LoVo (cell line): Measurements from ENCODE around the gene TMEM273.

Experiments used
- DNase-seq: peaks from one replicate; pipeline ENCODE4 v3.0.0-alpha.2; 2016; ENCODE audit warnings: low spot score

Gene TMEM273

DNA sequence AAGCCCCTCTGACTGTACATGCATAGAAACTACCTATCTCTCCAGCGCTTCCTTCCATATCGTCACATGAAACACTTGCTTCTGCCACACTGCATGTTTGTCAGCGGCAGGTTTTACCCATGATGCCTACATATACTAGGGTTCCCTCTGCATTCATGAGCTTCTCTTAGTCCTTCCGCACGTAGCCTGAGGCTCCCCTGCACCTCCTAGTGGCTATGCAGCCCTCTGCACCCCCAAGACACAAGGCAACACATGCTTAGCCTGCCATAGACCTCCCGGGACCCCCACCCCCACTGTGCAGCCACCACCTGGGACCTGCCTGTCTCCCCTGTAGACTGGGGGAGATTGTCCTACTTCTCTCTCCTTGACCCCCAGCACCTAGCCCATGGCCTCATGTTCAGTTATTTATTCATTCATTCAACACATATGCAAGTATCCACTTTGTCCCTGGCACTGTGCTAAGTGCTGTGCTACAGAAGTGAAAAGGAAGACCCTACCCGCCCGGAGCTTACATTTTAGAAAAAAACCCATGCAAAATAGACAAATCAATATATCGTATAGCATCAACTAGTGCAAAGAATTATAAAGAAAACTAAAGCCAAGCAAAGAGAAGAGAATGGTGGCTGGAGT is 23.5 kb downstream of the TMEM273 start:
- DNase-seq, result no peak

DNA sequence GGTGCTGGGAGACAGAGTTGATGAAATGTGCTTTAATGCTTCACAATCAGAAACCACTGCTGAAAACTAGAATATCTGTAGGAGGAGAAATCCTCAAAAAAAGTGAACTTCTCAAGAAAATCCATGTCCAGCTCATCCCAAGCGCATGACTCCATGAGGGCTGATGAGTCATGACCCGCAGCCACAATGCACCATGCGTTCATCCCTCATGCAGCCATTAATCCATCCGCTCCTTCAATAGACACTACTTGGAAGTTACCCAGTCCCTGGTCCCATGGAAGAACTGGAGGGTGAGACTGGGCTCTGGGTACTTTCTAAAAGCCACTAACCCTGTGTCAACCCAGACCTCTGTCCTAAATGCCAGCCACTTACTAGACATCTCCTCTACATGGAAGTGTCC is 24.4 kb downstream of the TMEM273 start:
- no peak for DNase-seq

DNA sequence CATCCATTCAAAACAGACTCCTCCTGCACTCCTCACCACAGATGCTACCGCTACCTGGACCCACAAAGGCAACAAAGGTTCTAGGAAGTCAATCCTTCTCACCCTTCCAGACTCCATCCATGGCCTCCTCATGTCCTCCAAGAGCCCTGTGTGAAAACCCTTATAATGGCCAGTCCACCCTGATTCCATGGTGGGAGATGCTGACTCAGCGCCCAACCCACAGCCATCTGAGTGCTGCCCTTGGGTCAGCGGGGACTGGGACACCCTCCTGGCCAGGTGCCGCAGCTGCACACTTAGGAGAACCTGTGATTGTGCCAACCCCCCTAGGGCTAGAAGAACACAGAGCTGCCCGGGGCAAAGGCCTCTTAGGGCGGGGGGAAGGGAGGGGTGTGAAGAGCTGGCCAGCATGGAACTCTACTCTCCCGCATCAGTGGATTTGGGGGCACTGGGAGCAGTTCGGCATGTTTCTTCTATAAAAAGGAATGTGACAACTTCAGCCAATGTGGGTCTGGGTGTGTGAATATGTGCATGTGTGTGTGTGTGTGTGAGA is 25.4 kb downstream of the TMEM273 start:
- DNase-seq, result no peak

DNA sequence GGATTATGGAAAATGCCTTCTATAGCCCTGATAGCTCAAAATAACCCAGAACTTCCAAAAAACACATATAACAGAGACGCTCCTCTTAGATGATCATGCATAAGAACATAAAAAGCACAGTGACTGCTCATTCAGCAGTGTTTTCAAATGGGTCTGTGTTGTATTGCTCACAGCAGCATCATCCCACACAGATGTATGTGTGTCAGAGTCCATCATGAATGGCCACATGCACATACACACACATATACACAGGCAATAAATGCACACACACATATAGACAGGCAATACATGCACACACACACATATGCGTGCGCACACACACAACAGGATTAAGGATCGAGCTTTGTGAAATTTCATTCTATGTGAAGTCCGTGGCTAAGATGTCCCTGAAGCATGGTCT is 26.1 kb downstream of the TMEM273 start:
- DNase-seq, result no peak

DNA sequence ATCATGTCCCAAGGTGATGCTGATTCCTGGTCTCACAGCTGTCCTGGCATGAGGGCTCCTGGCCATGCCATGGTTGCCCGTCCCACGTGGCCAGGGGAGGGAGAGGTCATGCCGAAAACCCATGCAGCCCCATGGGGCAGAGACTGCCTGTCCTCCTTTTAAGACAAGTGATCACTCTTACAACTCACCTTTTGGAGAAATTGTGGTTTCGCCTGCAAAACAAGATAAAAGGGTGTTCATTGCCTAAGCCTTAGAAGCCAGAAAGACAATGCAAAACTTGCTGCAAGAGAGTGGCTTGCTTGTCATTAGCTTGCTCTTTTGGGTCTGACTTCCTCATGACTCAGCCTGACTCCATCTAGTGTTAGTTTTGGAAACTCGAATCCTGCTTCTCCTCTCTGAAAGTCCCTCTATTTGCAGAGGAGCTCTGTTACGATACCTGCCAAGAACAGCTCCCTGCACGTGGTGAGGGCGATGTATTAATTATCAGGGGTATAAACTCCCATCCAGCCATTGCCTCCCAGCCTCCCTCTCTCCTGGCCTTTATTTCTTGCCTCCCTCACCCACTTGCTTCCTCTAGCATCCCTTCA is 26.7 kb downstream of the TMEM273 start:
- DNase-seq, result no peak

DNA sequence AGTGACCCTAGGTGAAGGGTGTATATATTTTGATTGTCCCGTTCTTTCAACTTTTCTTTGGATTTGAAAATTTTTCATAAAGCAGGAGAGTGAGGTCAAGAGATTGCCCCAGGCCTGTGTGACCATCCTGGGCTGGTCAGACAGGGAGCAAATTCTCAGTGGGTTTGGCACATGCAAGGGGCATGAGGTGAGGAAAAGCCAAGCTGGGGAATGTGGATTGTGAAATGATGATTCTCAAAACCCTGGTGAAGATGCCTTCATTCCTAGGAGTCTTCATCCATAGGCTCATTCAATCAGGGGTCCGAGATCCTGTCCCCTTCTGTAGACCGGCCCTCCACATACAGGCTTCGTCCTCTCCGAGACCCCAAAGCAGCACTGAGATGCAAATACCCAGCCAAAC is 27.4 kb downstream of the TMEM273 start:
- no peak for DNase-seq

DNA sequence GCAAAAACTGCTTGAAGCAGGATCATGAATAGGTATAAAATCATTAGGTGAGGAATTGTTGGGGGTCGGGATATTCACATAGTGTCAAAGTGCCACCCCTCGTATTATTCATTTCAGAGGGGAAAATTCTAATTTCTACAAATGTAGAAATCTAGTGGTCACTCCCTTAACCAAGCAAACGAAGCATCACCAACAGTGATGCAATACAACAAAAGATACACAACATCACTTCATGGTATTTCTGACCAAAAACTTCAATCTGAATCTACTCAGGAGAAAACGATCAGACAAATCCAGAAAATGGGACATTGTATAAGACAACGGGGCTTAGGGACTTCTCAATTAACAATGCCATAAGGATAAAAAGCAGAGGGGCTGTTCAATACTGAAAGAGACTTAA is 28.1 kb downstream of the TMEM273 start:
- DNase-seq, result no peak

DNA sequence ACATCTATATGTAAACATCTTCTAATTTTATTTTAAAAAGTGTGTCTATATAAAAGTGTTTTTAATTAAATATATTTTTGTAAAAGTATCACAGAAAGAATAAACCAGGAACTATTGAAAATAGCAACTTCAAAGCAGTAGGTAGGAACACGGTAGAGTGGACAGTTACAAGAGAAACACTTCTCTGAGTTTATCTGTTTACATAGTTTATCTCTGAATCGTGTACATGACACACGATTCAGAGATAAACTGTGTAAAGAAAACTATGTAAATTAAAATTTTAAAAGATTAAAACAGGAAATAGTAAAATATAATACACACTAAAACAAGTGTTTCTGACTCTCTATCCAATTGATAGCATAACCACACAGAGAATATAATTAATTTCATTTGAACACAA is 29.3 kb downstream of the TMEM273 start:
- no peak for DNase-seq

DNA sequence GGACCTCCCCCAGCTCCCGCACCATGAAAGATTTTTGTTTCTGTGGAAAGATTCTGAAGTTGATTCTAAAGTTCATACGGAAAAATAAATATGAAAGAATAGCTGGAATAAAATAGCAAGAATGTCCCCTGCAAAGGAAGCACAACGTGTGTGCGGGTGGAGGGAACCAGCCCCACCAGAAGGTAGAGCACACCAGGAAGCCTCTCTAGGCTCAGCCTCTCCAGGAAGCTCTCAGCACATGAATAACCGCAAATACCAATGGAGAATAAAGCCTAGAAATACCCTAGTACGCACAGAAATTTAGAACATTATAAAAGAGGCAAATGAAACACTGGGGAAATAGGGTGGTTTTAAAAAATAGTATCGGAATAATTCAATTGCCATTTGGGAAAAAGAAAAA is 29.8 kb downstream of the TMEM273 start:
- DNase-seq, result no peak

DNA sequence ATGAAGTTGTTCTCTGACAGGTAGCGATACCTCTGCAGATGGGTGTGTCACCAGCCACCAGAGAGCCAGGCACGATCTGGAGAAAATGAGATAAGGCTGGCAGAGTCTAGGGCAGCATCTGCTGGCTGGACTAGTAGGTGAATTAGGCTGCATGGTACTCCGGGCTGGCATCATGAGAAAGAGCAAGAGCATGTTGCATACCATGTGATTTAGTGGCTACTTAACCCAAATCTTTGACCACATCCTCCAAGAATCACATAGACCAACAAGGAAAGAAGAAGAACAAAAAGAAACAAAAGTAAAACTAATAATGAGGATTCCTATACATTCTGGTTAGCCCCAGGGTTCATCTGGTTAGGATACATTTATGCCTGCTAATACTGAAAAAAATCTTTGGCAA is 31.0 kb downstream of the TMEM273 start:
- DNase-seq, result no peak

DNA sequence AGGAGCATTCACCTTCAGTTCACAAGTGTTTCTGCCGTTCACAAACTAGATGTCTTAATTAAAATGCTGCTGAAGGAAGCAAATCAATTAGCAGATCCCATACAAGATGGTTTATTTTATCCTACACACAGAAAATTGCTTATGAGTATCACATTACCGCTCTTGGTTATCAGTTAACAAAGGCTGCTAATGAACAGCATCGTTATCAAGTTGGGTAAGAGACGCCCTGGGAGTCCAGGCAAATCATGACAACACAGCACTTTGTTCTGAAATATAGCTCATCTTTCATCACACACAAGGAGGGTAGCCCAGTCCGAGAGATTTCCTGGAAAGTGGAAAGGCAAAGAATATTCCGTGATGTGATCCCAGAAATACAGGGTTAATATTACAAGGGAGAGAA is 33.5 kb downstream of the TMEM273 start:
- DNase-seq, result no peak

DNA sequence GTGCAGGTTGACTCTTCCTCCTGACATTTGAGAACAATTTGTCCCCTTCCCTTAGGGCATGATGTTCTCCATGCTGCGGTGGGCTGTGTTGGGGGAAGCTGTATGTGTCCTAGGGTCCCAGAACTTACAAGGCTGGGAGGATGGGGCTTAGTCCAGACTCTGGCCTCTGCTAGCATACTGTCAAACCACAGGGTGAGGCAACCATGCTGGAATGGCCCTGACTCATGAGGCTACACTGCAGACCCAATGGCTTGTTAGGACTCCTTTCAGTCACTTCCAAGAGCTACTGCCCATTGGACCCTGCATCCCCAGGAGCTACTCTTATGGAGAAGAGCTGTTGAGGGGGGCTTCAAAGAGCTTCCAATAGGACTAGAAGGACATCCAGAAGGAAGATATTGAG is 34.2 kb downstream of the TMEM273 start:
- no peak for DNase-seq

DNA sequence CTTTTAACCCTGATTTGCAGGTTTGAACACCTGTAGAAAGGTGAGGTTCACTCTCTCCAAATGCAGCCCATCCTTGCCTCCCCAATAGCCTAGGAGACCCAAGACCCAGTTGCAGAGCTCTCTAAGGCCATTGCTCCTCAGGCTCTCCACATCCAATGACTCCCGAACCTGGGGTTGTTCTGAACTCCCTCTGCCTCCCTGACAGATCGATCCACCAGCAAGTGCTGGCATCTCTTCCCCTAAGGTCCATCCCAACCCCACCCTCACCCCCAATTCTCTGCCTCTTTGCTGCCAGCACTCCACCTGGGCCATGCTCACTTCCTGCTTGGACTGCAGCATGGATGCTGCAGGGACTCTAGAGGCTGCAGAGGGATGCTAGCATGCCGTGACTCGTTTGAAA is 35.1 kb downstream of the TMEM273 start:
- no peak for DNase-seq

DNA sequence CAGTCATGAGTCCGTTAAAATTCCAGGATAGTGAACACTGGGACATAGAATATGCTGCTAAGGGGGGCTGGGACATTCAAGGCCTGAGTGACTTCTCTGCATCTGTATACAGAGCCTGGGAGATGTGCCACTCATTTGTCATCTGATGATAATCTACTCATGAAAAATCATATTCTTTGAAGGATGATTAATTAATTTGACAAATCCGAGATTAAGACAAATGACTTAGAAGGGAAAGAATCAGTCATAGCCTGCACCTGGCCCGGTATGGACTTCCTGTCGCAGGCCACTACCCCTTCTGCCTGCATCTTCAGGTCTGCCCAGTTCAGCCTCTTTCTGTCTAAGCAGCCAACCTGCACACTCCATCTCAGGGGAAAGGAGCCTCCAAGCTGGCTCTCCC is 35.5 kb downstream of the TMEM273 start:
- DNase-seq, result no peak

DNA sequence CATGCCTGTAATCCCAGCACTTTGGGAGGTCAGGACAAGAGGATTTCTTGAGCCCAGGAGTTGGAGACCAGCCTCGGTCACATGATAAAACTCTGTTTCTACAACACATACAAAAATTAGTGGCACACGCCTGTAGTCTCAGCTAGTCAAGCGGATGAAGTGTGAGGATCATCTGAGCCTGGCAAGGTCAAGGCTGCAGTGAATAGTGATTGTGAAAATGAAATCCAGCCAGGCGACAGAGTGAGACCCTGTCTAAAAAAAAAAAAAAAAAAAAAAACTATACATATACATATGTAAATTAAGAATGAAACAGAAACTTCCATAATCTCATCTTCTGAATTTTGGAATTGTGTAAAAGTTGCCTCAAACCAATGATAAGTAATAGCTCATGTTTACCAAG is 36.2 kb downstream of the TMEM273 start:
- no peak for DNase-seq

DNA sequence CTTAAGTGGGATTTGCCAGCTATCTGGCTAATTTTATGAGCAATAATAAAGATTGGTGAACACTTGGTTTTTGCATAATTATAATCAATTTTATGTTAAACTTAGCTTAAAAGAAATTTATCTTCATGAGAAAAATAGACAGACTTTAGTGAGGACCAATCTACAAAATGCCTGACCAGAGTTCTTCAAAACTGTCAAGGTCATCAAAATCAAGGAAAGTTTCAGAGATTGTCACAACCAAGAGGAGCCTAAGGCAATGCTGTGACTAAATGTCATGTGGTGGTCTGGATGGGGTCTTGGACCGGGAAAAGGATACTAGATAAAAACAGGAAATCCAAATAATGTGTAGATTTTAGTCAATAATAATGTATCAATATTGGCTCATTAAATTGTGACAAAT is 36.7 kb downstream of the TMEM273 start:
- DNase-seq, result no peak

DNA sequence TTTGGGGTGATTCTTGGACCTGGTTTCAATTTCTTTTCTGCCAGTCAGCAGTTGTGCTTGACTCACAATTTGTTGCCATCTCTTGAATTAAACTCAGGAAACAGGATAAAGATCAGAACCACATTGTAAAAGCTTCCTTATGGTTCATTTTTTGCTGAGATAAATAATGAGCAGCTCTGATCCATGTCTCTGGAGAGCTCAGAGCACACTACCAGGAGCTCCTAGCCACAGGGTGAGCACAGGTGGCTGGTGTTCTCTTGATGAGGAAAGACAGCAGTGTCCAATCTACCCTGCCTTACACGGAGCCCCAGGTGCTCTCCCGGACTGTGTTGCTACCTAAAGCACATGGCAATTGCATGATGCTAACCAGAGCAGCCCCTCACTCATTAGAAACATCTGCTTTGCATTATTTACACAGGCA is 37.2 kb downstream of the TMEM273 start:
- DNase-seq, result no peak

DNA sequence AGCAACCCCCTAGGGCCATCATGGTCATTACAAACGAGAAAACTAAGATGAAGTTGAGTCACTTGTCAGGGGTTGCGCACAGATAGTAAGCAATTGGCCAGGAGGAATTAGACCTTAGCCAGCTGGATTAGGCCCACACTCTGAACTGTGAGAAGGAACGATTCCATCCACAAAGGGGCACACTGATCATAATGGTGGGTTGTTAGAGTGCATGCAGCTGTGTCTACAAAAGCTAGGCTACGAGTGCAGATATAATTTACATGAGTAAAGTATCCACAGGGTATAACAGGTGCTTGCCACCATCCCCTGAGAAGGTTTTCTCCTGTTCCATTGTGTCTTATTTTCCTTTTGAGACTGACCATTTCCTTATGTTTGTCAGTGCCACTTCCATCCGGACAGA is 37.8 kb downstream of the TMEM273 start:
- DNase-seq, result no peak

DNA sequence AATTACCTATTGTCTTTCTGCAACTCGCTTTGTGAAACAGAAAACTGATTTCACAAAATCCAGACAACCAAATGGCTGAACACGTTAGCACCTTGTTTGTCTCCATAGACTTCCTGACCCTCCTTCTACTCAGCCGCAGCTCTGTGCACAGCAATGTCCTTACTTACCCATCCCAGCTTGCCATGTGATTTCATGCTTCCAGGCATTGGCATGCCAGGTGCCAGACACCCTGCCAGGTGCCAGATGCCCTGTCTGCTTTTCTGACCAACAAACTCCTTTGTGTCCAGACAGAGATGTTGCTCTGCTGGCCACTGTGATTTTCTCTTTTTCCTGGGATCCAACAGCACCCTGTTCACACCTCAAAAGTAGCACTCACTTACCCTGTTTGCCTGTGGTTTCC is 38.3 kb downstream of the TMEM273 start:
- DNase-seq, result no peak

DNA sequence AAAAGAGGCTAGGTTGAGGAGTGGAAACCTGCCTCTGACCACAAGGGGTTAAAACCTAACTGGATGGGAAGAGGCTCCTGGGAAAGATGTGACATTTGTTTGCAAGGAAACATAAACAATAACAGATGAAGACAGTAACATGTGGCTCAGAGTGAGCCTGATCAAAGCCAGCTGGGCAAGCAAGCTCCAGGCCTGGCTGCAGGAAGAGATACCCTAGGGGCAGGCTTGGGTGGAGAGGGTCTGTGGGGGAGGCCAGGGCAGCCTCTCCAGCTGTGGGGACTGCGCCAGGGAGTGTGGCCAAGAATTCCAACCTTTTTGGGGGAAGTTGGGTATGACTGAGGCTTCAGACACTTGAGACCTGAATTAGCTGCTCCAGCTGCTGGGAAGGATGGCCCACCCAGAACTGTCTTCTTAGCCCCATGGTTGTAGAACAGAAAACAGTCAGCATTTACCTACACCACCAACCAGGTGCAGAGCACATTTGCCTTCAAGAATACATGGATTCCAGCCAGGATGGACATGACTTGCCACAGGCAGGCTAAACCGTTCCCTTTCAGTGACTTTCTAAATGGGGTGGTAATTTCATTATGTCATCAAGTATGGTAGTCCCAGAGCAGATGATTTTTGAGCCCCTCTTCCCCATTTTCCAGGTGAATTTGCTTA is 44.0 kb downstream of the TMEM273 start:
- DNase-seq, result no peak

DNA sequence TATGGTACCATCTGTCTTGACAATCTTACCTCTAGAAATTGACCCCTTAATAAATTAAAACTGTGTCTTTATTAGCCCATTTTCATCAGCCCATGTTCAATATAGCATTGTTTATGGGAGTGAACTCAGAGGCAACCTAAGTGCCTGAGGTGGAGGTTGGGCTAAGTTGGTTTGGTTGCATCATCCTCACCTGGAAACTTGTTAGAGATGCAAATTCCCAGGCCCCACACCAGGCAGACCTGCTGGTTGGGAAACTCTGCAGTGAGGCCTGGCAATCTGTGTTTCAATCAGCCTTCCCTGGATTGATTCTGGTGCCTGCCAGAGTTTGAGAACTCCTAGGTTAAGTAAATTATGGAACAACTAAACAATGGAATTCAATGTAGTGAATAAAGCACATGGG is 44.9 kb downstream of the TMEM273 start:
- DNase-seq, result no peak

DNA sequence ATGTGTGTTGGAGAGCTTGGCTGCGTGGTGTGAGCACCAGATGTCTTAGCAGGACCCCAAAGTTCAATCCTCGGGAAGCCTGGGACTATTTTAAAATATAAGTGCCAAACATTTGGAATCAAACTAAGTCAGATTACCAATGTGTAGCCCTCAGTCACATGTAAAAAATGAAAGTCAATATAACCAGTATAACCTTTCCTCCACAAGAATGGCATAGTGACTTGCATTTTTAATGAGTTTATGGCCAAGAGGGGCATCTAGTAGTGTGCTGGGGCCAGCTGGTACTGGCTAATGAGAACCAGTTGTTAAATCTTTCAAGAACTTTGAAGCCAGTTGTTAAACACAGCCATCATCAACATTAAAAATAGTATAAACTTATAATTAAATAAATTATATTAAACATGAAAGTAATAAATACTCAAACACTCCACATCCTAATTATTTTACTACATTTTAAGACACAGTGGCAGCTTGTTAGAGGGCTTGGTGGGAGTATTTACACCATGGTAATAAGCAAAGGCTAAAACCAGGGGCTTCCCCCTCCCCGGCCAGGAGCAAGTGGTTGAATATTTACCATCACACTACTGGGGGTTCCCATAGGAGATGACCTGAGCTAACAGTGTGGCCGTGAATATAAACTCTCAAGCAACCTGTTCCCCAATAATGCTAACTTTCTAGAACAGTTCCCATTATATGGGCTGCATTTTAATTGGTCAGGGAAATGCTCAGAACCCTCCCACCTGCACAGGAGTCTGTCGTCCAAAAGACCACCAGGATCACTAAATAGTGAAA is 46.5 kb downstream of the TMEM273 start:
- no peak for DNase-seq
